Measurements from ENCODE around the gene FAXDC2.

- TF ChIP-seq CTCF (IDR thresholded peaks at IDR 0.05) (no peak), EP300 (IDR thresholded peaks at IDR 0.05) (no peak), POLR2A (IDR thresholded peaks at IDR 0.05; ENCODE audit: low read depth) (no peak), POLR2AphosphoS5 (IDR thresholded peaks at IDR 0.05) (no peak)
These were observed 9.1 kb downstream of the FAXDC2 start for GRCh38 chr5:154841273-154841661.
